ENCODE data around the gene CA14. TPM values are rescaled to one million over a fixed set of nuclear protein-coding genes. Genes with fewer than 3 reads are reported as not detected.
"Not testable (repeated sequence)": the region's sequence is repeated elsewhere in the genome, so short reads cannot be mapped to it uniquely, and the experiment has no call there.

The CA14 gene
- polyA plus RNA-seq (ENCODE audit: insufficient read length in 4 of 4): 1 to 10 TPM; 3.3 to 8.5 (median 5.8) TPM

- no peak for DNase-seq (ENCODE audit: low read depth in 4 of 4, low spot score in 3 of 4)
Measured at GRCh38 chr1:150257624-150258585, at the start of gene CA14. Gene CA14 (plus strand): TSS chr1:150257774. CDS start chr1:150258129, 355 bp downstream.

- DNase-seq (ENCODE audit: low read depth in 4 of 4, low spot score in 3 of 4): not testable (repeated sequence)
Measured at GRCh38 chr1:150208460-150208859, 49.1 kb upstream of the CA14 start.

- no peak for DNase-seq (ENCODE audit: low read depth in 4 of 4, low spot score in 3 of 4)
Measured at GRCh38 chr1:150210091-150210490, 47.5 kb upstream of the CA14 start.

GRCh38 chr1:150210706-150211105 is 46.9 kb upstream of the CA14 start:
- DNase-seq (ENCODE audit: low read depth in 4 of 4, low spot score in 3 of 4): no peak

- no peak for DNase-seq (ENCODE audit: low read depth in 4 of 4, low spot score in 3 of 4)
Measured at GRCh38 chr1:150212070-150212469, 45.5 kb upstream of the CA14 start.

- DNase-seq (ENCODE audit: low read depth in 4 of 4, low spot score in 3 of 4): peak in 3 of 4 donors; percentile 77 to 86 (median 85)
Measured at GRCh38 chr1:150213170-150214098, 44.1 kb upstream of the CA14 start.

GRCh38 chr1:150214099-150214756 is 43.3 kb upstream of the CA14 start:
- not testable (repeated sequence) for DNase-seq (ENCODE audit: low read depth in 4 of 4, low spot score in 3 of 4)

- DNase-seq (ENCODE audit: low read depth in 4 of 4, low spot score in 3 of 4): not testable (repeated sequence)
Measured at GRCh38 chr1:150215855-150216254, 41.7 kb upstream of the CA14 start.

- DNase-seq (ENCODE audit: low read depth in 4 of 4, low spot score in 3 of 4): no peak
Measured at GRCh38 chr1:150221552-150221951, 36.0 kb upstream of the CA14 start.

GRCh38 chr1:150224983-150225382 is 32.6 kb upstream of the CA14 start:
- no peak for DNase-seq (ENCODE audit: low read depth in 4 of 4, low spot score in 3 of 4)

GRCh38 chr1:150225546-150225945 is 32.0 kb upstream of the CA14 start:
- no peak for DNase-seq (ENCODE audit: low read depth in 4 of 4, low spot score in 3 of 4)

- no peak for DNase-seq (ENCODE audit: low read depth in 4 of 4, low spot score in 3 of 4)
Measured at GRCh38 chr1:150226486-150226885, 31.1 kb upstream of the CA14 start.

- no peak for DNase-seq (ENCODE audit: low read depth in 4 of 4, low spot score in 3 of 4)
Measured at GRCh38 chr1:150227228-150227627, 30.3 kb upstream of the CA14 start.

GRCh38 chr1:150228246-150228645 is 29.3 kb upstream of the CA14 start:
- DNase-seq (ENCODE audit: low read depth in 4 of 4, low spot score in 3 of 4): not testable (repeated sequence)

- DNase-seq (ENCODE audit: low read depth in 4 of 4, low spot score in 3 of 4): not testable (repeated sequence)
Measured at GRCh38 chr1:150232921-150233320, 24.7 kb upstream of the CA14 start.

- peak in 1 of 4 donors; percentile 46 for DNase-seq (ENCODE audit: low read depth in 4 of 4, low spot score in 3 of 4)
Measured at GRCh38 chr1:150233359-150234308, 23.9 kb upstream of the CA14 start.

GRCh38 chr1:150234309-150234565 is 23.3 kb upstream of the CA14 start:
- DNase-seq (ENCODE audit: low read depth in 4 of 4, low spot score in 3 of 4): no peak

GRCh38 chr1:150234566-150235293 is 22.8 kb upstream of the CA14 start:
- peak in 1 of 4 donors; percentile 71 for DNase-seq (ENCODE audit: low read depth in 4 of 4, low spot score in 3 of 4)

- no peak for DNase-seq (ENCODE audit: low read depth in 4 of 4, low spot score in 3 of 4)
Measured at GRCh38 chr1:150235294-150235851, 22.2 kb upstream of the CA14 start.

Measured in left renal pelvis (tissue), 4 donors.